ENCODE data around the gene PGLYRP4.

The PGLYRP4 gene

DNA sequence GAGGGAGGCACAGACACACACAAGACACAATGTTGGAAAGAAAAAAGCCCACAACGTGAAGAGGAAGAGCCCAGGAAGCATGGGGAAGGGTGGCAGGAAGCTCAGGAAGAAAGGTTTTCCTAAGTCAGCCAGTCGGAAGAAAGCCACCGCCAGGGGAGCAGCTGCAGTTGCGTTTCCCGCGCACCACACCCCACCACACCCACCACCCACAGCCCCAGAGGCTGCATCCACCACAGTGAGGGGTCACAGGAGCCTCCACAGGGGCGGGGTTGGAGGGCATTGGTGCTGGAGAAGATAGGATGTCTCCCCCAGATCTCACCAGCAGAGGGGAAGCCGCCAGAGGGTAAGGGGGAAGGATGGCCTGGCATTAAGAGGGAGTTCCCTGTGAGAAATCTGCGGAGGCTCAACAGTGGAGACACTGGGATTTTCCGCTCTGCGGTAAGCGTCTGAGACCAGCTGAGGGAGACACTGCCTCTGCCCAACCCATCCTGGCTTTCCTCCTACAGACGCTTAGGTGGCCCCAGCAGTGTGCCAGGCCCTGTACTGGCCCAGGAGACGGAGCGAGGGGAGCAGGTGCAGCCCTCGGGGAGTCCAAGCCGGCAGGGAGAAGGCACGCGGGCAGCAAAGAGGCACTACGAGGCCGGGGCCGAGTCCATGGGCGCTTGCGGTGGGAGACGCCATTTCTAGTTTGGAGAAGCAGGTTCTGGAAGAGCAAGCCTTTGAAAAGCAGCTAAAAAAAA lies 55.7 kb downstream of the PGLYRP4 start:
- no peak for DNase-seq (ENCODE audit: low read depth in 2 of 3, low spot score in 2 of 3)

GRCh38 chr1:153292185-153292584 lies 56.5 kb downstream of the PGLYRP4 start:
- DNase-seq (ENCODE audit: low read depth in 2 of 3, low spot score in 2 of 3): no peak

DNA sequence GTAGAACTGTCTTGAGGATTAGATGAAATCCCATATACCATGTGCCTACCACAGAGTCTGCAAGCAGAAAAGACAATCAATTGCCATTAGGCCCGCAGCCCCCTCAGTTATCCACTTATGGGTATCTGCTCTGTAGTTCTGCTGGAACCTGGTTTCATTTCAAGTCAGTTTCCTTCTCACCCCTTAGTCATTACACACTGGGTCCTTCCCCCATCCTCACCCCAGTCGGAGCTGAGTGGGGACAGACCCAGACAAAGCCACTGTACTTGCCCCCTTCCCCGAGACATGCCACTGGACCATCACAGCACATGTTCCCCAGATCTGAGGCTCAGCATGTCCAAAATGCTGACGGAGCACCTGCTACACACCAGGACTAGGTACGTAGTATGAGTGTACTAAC lies 57.1 kb downstream of the PGLYRP4 start:
- DNase-seq (ENCODE audit: low read depth in 2 of 3, low spot score in 2 of 3): no peak

- DNase-seq (ENCODE audit: low read depth in 2 of 3, low spot score in 2 of 3): peak in 2 of 3 experiments; percentile 12 to 20
Observed at GRCh38 chr1:153288634-153289275, 59.9 kb downstream of the PGLYRP4 start.

Data from activated CD8-positive, alpha-beta memory T cell treated with anti-CD3 and anti-CD28 coated beads for 48 hours (primary cell).